Muscle layer of colon (tissue), 2 donors: Measurements from ENCODE around the gene GNLY.
"Not testable (repeated sequence)": the region's sequence is repeated elsewhere in the genome, so short reads cannot be mapped to it uniquely, and the experiment has no call there.

Source experiments
- H3K27ac ChIP-seq: one replicate; pipeline ENCODE4 v1.7.0; 2013; ENCODE audit warnings: low read depth, mild to moderate bottlenecking, low read length, moderate library complexity
- H3K27me3 ChIP-seq, 2 donors: one replicate each; pipeline ENCODE4 v1.7.0; 2013; ENCODE audit warnings: low read length in 2 of 2, mild to moderate bottlenecking in 2 of 2; ENCODE audit not compliant: insufficient read depth in 2 of 2, control insufficient read depth in 1 of 2
- H3K36me3 ChIP-seq: one replicate; pipeline ENCODE4 v1.7.0; 2013; ENCODE audit warnings: mild to moderate bottlenecking, low read length; ENCODE audit not compliant: insufficient read depth
- H3K4me1 ChIP-seq: one replicate; pipeline ENCODE4 v1.7.0; 2013; ENCODE audit warnings: mild to moderate bottlenecking, low read length; ENCODE audit not compliant: insufficient read depth
- H3K4me3 ChIP-seq, 2 donors: one replicate each; pipeline ENCODE4 v1.7.0; 2013; ENCODE audit warnings: low read length in 2 of 2, low read depth in 1 of 2, mild to moderate bottlenecking in 1 of 2, moderate library complexity in 1 of 2
- H3K9ac ChIP-seq: one replicate; pipeline ENCODE4 v1.7.0; 2013; ENCODE audit warnings: low read length
- H3K9me3 ChIP-seq: one replicate; pipeline ENCODE4 v1.7.0; 2013; ENCODE audit warnings: mild to moderate bottlenecking, low read length
- donor health status: abdominal sarcoma.
- donor health status: Adenocarcinoma of cecum.

The GNLY gene

GRCh38 chr2:85656468-85656867 lies 37.7 kb upstream of the GNLY start:
- H3K27me3 ChIP-seq = no peaks in the 10 kb centered on the region
- peaks cover 13% of the 10 kb centered on the region for H3K36me3 ChIP-seq
- no peaks in the 10 kb centered on the region for H3K9me3 ChIP-seq
- H3K9ac ChIP-seq = no peak overlapping the region
- H3K27ac ChIP-seq = no peak overlapping the region
- no peak overlapping the region for H3K4me3 ChIP-seq
- no peaks in the 10 kb centered on the region for H3K4me1 ChIP-seq

GRCh38 chr2:85657399-85657798 lies 36.8 kb upstream of the GNLY start:
- not testable (repeated sequence) for H3K27ac ChIP-seq, H3K27me3 ChIP-seq, H3K36me3 ChIP-seq

GRCh38 chr2:85659324-85659981 lies 34.7 kb upstream of the GNLY start:
- Histone ChIP-seq H3K4me3 (no peak overlapping the region), H3K9me3 (no peaks in the 10 kb centered on the region), H3K4me1 (no peaks in the 10 kb centered on the region), H3K27me3 (no peaks in the 10 kb centered on the region), H3K27ac (no peak overlapping the region), H3K9ac (no peak overlapping the region), H3K36me3 (peaks cover 5% of the 10 kb centered on the region)

More at GRCh38 chr2:85657399-85657798, 36.8 kb upstream of the GNLY start:
- H3K4me3 ChIP-seq, H3K9me3 ChIP-seq, H3K9ac ChIP-seq, H3K4me1 ChIP-seq: not testable (repeated sequence)

GRCh38 chr2:85660301-85660700 lies 33.9 kb upstream of the GNLY start:
- H3K36me3 ChIP-seq, H3K9me3 ChIP-seq, H3K4me1 ChIP-seq, H3K9ac ChIP-seq, H3K4me3 ChIP-seq, H3K27me3 ChIP-seq, H3K27ac ChIP-seq: not testable (repeated sequence)

- Histone ChIP-seq H3K4me1 (no peaks in the 10 kb centered on the region), H3K36me3 (peaks cover 5% of the 10 kb centered on the region), H3K9me3 (no peaks in the 10 kb centered on the region), H3K9ac (no peak overlapping the region), H3K4me3 (no peak overlapping the region), H3K27me3 (no peaks in the 10 kb centered on the region), H3K27ac (no peak overlapping the region)
Measured at GRCh38 chr2:85660725-85661124, 33.4 kb upstream of the GNLY start.

GRCh38 chr2:85661139-85661858 lies 32.9 kb upstream of the GNLY start:
- Histone ChIP-seq H3K27ac (no peak overlapping the region), H3K4me3 (no peak overlapping the region)

GRCh38 chr2:85662899-85663593 lies 31.1 kb upstream of the GNLY start:
- H3K9me3 ChIP-seq = no peaks in the 10 kb centered on the region
- no peaks in the 10 kb centered on the region for H3K27me3 ChIP-seq
- H3K4me1 ChIP-seq = no peaks in the 10 kb centered on the region
- no peak overlapping the region for H3K27ac ChIP-seq
- H3K9ac ChIP-seq = no peak overlapping the region
- H3K4me3 ChIP-seq = no peak overlapping the region
- H3K36me3 ChIP-seq = no peaks in the 10 kb centered on the region

More at GRCh38 chr2:85661139-85661858, 32.9 kb upstream of the GNLY start:
- Histone ChIP-seq H3K9ac (no peak overlapping the region), H3K9me3 (no peaks in the 10 kb centered on the region), H3K4me1 (no peaks in the 10 kb centered on the region), H3K27me3 (no peaks in the 10 kb centered on the region), H3K36me3 (no peaks in the 10 kb centered on the region)

- no peak overlapping the region for H3K9ac ChIP-seq
- no peak overlapping the region for H3K27ac ChIP-seq
- H3K4me1 ChIP-seq = no peaks in the 10 kb centered on the region
- no peaks in the 10 kb centered on the region for H3K9me3 ChIP-seq
- H3K4me3 ChIP-seq = no peak overlapping the region
- no peaks in the 10 kb centered on the region for H3K36me3 ChIP-seq
- no peaks in the 10 kb centered on the region for H3K27me3 ChIP-seq
Measured at GRCh38 chr2:85663594-85664565, 30.3 kb upstream of the GNLY start.

- Histone ChIP-seq H3K36me3 (no peaks in the 10 kb centered on the region), H3K27me3 (no peaks in the 10 kb centered on the region), H3K27ac (no peak overlapping the region), H3K9ac (no peak overlapping the region), H3K4me1 (no peaks in the 10 kb centered on the region), H3K9me3 (no peaks in the 10 kb centered on the region), H3K4me3 (no peak overlapping the region)
Measured at GRCh38 chr2:85665264-85665937, 28.8 kb upstream of the GNLY start.

GRCh38 chr2:85666016-85666415 lies 28.1 kb upstream of the GNLY start:
- no peaks in the 10 kb centered on the region for H3K36me3 ChIP-seq
- no peaks in the 10 kb centered on the region for H3K9me3 ChIP-seq
- no peaks in the 10 kb centered on the region for H3K27me3 ChIP-seq
- no peaks in the 10 kb centered on the region for H3K4me1 ChIP-seq
- no peak overlapping the region for H3K27ac ChIP-seq
- no peak overlapping the region for H3K4me3 ChIP-seq
- no peak overlapping the region for H3K9ac ChIP-seq
